Fibroblast of upper back skin (primary cell): ENCODE measurements around the gene C14orf93.
A peak's percentile ranks its signal among the peaks of the same experiment; 100 is the strongest.
"Not testable (repeated sequence)": the region's sequence is repeated elsewhere in the genome, so short reads cannot be mapped to it uniquely, and the experiment has no call there.

ENCODE experiments used
- DNase-seq: peaks from one replicate; pipeline ENCODE4 v3.0.0-alpha.2; 2013

C14orf93 gene

DNA sequence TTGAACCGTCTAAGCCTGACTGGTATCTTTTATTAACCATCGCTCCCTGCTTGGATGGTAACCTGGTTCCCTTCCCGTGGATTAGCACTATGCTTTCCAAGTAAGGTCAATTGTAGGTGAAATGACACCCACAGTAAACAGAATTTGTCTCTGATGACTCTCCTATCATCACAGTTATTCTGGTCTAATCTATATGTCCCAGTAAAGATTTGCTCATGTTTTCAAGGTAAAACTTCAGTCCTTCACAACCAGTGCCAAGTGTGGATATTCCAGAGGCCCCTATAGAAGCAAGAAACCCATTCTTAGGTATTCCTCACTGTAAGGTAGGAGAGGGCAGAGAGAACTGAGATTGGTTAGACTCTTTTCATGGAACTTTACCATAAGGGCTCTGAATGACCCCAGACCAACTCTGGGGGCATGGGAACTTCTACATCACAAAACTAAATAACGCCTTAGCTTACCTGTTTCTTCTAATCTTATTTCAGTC is 43.1 kb downstream of the C14orf93 start:
- no peak for DNase-seq

DNA sequence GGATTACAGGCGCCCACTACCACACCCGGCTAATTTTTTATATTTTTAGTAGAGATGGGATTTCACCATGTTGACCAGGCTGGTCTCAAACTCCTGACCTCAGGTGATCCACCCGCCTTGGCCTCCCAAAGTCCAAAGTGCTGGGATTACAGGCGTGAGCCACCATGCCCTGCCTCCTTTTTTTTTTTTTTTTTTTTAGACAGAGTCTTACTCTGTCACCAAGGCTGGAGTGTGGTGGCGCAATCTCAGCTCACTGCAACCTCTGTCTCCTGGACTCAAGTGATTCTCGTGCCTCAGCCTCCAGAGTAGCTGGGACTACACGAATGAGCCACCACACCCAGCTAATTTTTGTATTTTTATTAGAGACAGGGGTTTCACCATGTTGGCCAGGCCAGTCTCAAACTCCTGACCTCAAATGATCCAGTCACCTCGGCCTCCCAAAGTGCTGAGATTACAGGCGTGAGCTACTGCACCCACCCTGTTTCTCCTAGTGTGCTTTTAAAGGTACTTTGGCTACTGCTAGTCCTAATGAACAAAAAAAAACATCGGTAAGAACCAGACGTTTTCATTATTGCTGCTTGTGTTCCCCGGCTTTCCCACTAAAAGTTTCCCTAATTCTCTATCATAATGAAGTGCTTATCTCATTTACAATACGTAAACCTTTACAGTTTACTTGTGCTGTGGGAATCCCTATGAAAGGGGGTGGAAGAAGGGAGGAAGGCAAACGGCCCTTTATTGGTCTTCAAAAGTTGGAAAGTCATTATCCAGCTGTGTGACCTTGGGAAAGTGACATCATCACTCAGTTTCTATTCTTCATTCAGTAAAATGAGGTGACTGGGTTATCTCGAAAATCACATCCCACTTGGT is 43.8 kb downstream of the C14orf93 start:
- not testable (repeated sequence) for DNase-seq

DNA sequence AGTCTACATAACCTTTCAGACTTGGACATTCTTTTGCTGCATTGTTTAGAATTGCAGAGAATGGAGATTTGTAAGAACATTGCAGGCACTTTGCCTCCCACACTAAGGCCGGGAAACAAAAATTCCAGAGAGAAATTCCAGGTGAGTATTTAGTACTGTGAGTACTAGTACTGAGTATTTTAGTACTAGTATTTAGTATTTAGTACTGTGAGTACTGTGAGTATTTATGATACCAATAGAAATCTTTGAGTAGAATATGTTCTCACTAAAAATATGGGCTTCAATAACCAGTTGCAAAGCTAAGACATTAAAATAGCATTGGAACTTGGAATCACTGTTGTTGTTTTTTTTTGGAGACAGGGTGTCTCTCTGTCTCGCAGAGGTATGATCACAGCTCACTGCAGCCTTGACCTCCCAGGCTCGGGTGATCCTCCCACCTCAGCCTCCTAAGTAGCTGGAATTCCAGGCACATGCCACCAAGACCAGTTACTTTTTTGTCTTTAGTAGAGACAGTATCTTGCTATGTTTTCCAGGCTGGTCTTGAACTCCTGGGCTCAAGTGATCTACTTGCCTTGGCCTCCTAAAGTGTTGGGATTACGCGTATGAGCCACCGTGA is 47.8 kb downstream of the C14orf93 start:
- DNase-seq: no peak

DNA sequence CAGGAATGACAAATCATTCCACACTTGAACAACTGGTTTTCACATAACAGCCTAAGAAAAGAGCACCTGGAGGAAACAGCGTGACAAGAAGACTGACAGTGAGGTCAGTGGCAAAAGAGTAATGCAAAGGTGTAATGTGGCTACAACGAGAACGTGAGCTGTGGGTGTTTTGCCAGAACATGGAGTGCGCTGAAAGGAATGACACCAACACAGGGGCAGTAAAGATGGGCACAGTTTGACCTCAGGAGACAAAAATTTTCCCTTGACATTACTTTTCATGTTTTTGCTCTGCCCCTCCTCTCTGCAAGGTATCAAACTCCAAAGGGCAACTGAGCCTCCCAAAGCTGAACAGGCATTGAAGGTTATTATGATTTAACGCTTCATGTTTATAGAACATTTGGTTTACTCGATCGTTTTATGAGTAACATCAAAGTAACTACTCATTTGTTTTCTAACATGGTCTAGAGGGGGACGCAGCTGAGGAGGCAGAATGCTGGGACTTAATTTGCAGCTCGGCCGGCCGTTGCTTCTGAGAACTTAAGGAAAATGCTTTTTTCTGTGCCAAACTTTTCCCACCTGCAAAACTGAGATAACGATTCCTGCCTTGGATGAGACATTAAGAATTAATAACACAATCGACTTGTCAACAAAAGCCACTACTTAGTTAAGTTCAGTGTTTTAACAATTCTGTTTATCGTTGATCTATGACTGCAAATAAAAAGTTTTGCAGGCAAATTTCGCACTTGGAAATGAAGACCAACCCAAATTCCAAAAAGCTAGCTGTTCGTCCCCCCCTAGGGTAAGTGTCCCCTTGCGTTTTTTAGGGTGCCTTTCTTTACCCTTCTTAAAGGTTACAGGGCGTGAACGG is 54.0 kb downstream of the C14orf93 start:
- no peak for DNase-seq

DNA sequence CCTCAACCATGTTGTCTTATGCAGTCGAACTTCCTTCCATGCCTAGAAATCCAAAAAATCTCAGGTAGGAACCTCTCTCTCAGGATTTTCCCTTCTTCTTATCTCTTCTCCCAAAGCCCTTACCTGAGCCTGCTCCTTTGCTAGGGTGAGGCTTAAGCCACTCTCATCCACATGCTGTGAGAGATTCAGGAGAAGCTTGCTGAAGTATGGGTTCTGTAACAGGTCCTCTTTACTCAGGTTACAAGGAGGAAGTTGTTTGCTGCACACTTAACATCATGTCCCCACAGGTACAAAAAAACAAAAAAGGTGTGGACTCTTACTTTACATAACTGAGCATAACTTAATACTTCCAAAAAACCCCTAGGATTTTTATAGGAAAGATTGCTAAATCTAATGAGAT is 57.5 kb downstream of the C14orf93 start:
- DNase-seq: no peak

DNA sequence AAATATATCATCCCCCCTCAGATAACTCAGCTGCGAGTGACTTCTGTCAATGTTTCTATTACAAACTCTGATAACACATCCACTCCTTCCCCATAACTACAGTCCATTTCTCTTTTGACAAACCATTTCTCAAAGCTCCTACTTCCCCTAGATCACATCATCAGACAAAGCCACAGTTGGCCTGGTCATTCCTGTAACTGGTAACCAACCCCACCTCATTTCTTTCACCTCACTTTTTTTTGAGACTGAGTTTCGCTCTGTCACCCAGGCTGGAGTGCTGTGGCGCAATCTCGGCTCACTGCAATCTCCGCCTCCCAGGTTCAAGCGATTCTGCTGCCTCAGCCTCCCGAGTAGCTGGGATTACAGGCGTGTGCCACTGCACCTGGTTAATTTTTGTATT is 58.1 kb downstream of the C14orf93 start:
- not testable (repeated sequence) for DNase-seq

DNA sequence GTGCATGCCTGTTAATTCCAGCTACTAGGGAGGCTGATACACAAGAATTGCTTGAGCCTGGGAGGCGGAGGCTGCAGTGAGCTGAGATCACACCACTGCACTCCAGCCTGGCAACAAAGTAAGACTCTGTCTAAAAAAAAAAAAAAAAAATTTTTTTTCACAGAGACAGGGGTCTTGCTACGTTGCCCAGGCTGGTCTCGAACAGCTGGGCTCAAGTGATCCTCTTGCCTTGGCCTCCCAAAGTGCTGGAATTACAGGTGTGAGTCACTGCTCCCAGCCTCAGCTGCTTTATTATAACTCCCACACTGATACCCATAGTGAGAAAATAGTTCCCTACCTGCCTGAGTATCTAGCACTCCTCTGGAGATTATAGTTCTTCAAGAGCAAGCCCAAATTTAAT is 64.3 kb downstream of the C14orf93 start:
- no peak for DNase-seq

DNA sequence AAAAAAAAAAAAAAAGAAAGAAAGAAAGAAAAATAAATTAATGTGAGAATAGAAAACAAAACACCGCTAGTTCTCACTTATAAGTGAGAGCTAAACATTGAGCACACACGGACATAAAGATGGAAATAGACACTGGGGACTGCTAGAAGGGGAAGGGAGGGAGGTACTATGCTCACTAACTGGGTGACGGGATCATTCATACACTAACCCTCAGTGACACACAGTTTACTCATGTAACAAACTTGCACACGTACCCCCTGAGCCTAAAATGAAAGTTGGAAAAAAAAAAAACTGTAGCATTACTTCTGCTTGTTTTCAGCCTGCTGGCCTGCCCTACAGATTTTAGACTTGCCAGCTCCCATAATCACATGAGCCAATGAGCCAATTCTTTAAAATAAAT is 70.3 kb downstream of the C14orf93 start:
- peak; percentile 54 for DNase-seq
